Left lung (tissue), 10 donors: Measurements from ENCODE around the gene INTS1. TPM values are rescaled to one million over a fixed set of nuclear protein-coding genes. Genes with fewer than 3 reads are reported as not detected.
"Not testable (repeated sequence)": the region's sequence is repeated elsewhere in the genome, so short reads cannot be mapped to it uniquely, and the experiment has no call there.

ENCODE experiments used
- ATAC-seq: fragments of 200-7000 bp; cut with Tn5 transposase; one replicate; pipeline ENCODE4 v1.9.1; 2020; ENCODE audit warnings: moderate library complexity
- DNase-seq, 4 donors: peaks; one replicate each; pipeline ENCODE4 v3.0.0-alpha.2; 2013 to 2020
- H3K27ac ChIP-seq, 2 donors: fragments of 200-600 bp; sonication (generic) in 1 of 2; one replicate each; pipeline versions ENCODE4 v1.5.0 to v1.8.0; 2020 to 2021
- H3K27me3 ChIP-seq, 2 donors: fragments of 200-600 bp; sonication (generic) in 1 of 2; one replicate each; pipeline versions ENCODE4 v1.5.0 to v1.8.0; 2020 to 2021
- H3K36me3 ChIP-seq, 2 donors: fragments of 200-600 bp; sonication (generic) in 1 of 2; one replicate each; pipeline versions ENCODE4 v1.5.0 to v1.8.0; 2020 to 2021
- H3K4me1 ChIP-seq, 2 donors: fragments of 200-600 bp; one replicate each; pipeline ENCODE4 v1.8.0; 2021
- H3K4me3 ChIP-seq, 2 donors: fragments of 200-600 bp; sonication (generic) in 1 of 2; one replicate each; pipeline versions ENCODE4 v1.5.0 to v1.8.0; 2020 to 2021; ENCODE audit warnings: mild to moderate bottlenecking in 1 of 2
- H3K9me3 ChIP-seq, 2 donors: fragments of 200-600 bp; sonication (generic) in 1 of 2; one replicate each; pipeline versions ENCODE4 v1.5.0 to v1.8.0; 2020 to 2021
- CTCF ChIP-seq, 2 donors: fragments of 200-600 bp; sonication (generic) in 1 of 2; IDR thresholded peaks; one replicate each; pipeline versions ENCODE4 v1.5.0 to v1.8.0; 2021; ENCODE audit warnings: antibody characterized with exemption in 2 of 2
- intact Hi-C, 2 donors: fragments of 100-400 bp; cut with DNase I; formaldehyde crosslinking; loops; one replicate each; pipeline versions ENCODE4 v1.11.2 to v1.14.2; 2022
- polyA plus RNA-seq, 6 donors: library from polyadenylated mRNA; unstranded; fragments of 120-200 nt; gene quantifications; one replicate each; pipeline ENCODE4 v1.2.1, GENCODE V29; 2013; ENCODE audit not compliant: insufficient read length in 6 of 6
- total RNA-seq, 2 donors: library from RNA; stranded (reverse); fragmentation: NEBNext Ultra II Directional; extraction: Animal tissue kit (Norgen Biotek cat#: 25700); gene quantifications; one replicate each; pipeline ENCODE4 v1.2.1, GENCODE V29; 2021
- donor health status: DM: no; HTN: yes; CAD: no.
- donor health status: DM: no; HTN: no; CAD: no.

INTS1 gene
- total and polyA plus RNA-seq, 8 donors, result 51.3 to 80.9 (median 61.6) TPM

GRCh38 chr7:1521456-1521855 lies 17.3 kb upstream of the INTS1 start:
- intact Hi-C loops, result no loop called here
- no peak overlapping the region for H3K27ac ChIP-seq

DNA sequence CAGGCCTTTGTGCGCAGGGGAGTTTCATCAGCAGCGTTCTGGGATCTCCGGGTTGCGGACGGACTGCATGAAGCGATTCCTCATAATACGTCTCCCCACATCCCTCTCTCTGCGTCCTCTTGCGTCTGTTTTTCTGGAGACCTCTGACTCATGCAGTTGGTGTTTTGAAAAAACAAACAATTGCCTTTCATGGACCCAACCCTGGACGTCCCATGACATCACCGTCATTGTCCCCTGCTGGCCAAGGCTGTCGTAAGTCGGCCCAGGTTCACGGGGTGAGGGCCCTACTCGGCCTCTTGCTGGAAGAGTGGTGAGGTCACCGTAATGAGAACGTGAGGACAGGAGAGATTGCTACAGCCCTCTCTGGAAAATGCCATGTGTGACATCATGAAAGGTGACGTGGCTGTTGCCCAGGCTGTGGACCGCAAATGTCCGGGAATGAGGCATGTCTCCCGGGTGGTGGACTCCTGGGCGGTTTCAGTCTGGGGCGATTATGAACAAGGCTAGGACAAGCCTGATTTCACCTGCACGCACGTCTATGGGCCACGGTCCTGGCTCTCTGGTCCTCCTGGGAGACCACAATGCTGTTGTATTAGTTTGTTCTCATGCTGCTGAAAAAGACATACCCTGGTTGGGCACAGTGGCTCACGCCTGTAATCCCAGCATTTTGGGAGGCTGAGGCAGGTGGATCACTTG lies 16.5 kb upstream of the INTS1 start:
- Histone ChIP-seq H3K4me3 (no peak overlapping the region), H3K27me3 (peaks cover 0 to 18% of the 10 kb centered on the region in 2 donors), H3K27ac (no peak overlapping the region), H3K4me1 (no peaks in the 10 kb centered on the region), H3K9me3 (peaks cover 0 to 4% of the 10 kb centered on the region in 2 donors), H3K36me3 (no peaks in the 10 kb centered on the region)
- ATAC-seq, result peak; percentile 27
- peak in 1 of 4 donors; percentile 42 for DNase-seq
- no peak for TF ChIP-seq CTCF (IDR thresholded peaks at IDR 0.05)
- intact Hi-C loops, result no loop called here

More at GRCh38 chr7:1521456-1521855, 17.3 kb upstream of the INTS1 start:
- ATAC-seq (no peak), DNase-seq (peak in 1 of 4 donors; percentile 34)
- Histone ChIP-seq H3K36me3 (no peaks in the 10 kb centered on the region), H3K9me3 (peaks cover 0 to 4% of the 10 kb centered on the region in 2 donors), H3K4me3 (no peak overlapping the region), H3K27me3 (peaks cover 0 to 18% of the 10 kb centered on the region in 2 donors), H3K4me1 (no peaks in the 10 kb centered on the region)
- no peak for TF ChIP-seq CTCF (IDR thresholded peaks at IDR 0.05)

DNA sequence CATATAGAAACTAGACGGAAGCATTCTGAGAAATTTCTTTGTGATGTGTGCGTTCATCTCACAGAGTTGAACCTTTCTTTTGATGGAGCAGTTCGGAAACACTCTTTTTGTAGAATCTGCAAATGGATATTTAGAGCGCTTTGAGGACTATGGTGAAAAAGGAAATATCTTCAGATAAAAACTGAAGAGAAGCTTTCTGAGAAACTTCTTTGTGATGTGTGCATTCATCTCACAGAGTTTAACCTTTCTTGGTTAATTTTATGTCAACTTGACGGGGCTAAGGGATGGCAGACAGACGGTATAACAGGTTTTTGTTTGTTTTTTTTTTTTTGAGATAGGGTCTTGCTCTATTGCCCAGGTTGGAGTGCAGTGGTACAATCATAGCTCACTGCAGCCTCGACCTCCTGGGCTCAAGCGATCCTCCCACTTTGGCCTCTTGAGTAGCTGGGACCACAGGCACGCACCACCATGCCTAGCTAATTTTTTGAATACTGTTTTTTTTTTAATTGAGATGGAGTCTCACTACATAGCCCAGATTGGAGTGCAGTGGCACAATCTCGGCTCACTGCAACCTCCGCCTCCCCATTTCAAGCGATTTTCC lies 15.2 kb upstream of the INTS1 start:
- H3K9me3 ChIP-seq, ATAC-seq, intact Hi-C loops, H3K4me3 ChIP-seq, DNase-seq, H3K36me3 ChIP-seq, H3K4me1 ChIP-seq, H3K27ac ChIP-seq: not testable (repeated sequence)
- H3K27me3 ChIP-seq, result peaks cover 0 to 18% of the 10 kb centered on the region in 2 donors

DNA sequence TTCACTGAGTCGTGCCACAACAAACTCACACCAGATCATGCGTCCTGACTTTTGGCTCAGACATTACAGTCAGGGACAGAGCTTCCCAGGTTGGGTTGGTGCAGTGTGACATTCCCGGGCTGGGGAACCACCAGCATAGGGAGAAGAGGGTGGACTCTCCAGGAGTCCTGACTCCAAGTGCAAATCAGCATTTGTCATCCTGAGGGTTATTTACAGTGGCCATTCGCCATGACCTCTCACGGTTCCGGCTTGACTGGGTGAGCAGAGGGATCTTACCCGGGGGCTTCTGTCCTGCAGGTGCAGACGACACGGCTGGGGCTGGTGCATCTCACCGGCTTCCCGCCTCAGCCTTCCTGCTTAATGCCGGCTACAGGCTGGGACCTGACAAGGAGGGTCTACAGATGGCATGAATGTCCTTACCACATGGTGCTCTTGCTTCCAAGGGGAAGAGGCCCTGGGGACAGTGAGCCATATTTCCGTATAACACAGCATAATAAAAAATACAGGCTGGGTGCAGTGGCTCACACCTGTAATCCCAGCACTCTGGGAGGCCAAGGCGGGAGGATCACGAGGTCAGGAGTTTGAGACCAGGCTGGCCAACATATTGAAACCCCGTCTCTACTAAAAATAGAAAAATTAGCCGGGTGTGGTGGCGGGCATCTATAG lies 12.5 kb upstream of the INTS1 start:
- intact Hi-C loops, result no loop called here
- peak in 1 of 4 donors; percentile 59 for DNase-seq
- Histone ChIP-seq H3K36me3 (no peaks in the 10 kb centered on the region), H3K4me3 (no peak overlapping the region), H3K27ac (no peak overlapping the region), H3K9me3 (peaks cover 0 to 4% of the 10 kb centered on the region in 2 donors), H3K27me3 (peaks cover 0 to 15% of the 10 kb centered on the region in 2 donors), H3K4me1 (peaks cover 3 to 27% of the 10 kb centered on the region in 2 donors)
- no peak for ATAC-seq
- no peak for TF ChIP-seq CTCF (IDR thresholded peaks at IDR 0.05)

DNA sequence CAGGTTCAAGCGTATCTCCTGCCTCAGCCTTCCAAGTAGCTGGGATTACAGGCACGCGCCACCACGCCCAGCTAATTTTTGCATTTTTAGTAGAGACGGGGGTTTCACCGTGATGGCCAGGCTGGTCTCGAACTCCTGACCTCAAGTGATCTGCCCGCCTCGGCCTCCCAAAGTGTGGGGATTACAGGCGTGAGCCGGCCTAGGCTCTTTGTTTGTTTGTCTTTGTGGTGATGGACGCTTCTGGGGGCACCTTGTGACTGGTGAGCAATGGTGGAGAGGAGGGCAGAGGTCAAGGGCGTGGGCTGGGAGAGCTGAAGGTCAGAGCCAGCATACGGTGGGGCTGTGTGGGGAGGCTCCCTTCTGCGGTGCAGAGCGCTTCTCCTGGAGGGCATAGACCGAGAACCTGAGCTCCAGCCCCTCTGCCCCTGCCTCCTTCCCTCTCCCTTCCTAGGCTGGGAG lies 11.3 kb upstream of the INTS1 start:
- DNase-seq, result peak in 1 of 4 donors; percentile 50
- H3K36me3 ChIP-seq, ATAC-seq, H3K27ac ChIP-seq, H3K4me3 ChIP-seq, H3K9me3 ChIP-seq, intact Hi-C loops: not testable (repeated sequence)
- Histone ChIP-seq H3K4me1 (peaks cover 3 to 31% of the 10 kb centered on the region in 2 donors), H3K27me3 (peaks cover 0 to 24% of the 10 kb centered on the region in 2 donors)

- DNase-seq (no peak), ATAC-seq (no peak)
- Histone ChIP-seq H3K27ac (no peak overlapping the region), H3K4me3 (no peak overlapping the region), H3K9me3 (peaks cover 0 to 4% of the 10 kb centered on the region in 2 donors), H3K27me3 (peaks cover 0 to 24% of the 10 kb centered on the region in 2 donors), H3K36me3 (no peaks in the 10 kb centered on the region), H3K4me1 (peaks cover 3 to 31% of the 10 kb centered on the region in 2 donors)
- no peak for TF ChIP-seq CTCF (IDR thresholded peaks at IDR 0.05)
- intact Hi-C loops, result no loop called here
These were observed 10.8 kb upstream of the INTS1 start for GRCh38 chr7:1514995-1515401.
